ENCODE results near the gene MAN1A2.

Gene MAN1A2

GRCh38 chr1:117565076-117565556, 197.9 kb downstream of the MAN1A2 start:
- TF ChIP-seq ZFX (IDR thresholded peaks at IDR 0.05; ENCODE audit: borderline replicate concordance) (no peak), CTCF (IDR thresholded peaks at IDR 0.05) (no peak)
- H3K27ac ChIP-seq: no peak overlapping the region

DNA sequence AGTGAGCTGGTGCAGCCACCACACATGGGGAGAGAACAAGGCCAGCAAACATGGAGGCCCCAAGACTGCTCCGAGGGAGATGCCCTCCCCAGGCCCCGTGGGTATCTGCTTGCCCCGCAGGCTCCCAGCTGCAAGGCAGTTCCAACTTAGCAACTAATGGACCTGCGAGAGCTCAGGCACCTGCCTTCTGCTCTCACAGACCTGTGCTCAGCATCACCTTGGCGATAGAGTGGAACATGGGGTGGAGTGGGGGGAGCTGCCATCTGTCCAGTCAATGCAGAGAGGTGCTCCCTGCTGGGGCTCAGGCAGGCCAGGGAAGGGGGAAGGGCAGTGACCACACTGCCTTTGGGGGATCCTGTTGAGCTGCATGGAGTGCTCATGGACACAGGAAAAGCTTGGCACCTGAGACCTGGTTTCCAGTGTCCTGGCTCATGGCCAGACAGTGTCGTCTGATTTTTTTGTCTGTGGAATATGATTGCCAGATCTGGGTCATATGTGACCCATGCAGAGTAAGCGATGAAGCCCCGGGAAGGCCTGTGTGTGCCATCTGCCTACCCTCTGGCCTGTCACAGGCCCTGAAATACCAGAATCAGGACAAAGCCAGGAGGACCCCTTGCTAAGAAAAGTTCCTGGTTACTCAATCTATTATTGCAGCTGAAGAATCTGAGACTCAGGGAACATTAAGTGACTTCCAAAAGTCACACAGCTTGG, 198.7 kb downstream of the MAN1A2 start:
- no peak for TF ChIP-seq ZFX (IDR thresholded peaks at IDR 0.05; ENCODE audit: borderline replicate concordance)
- H3K27ac ChIP-seq: no peak overlapping the region

- H3K27ac ChIP-seq: no peak overlapping the region
- TF ChIP-seq ZFX (IDR thresholded peaks at IDR 0.05; ENCODE audit: borderline replicate concordance): no peak
- TF ChIP-seq CTCF (IDR thresholded peaks at IDR 0.05): no peak
These were observed 199.3 kb downstream of the MAN1A2 start for GRCh38 chr1:117566556-117566955.

DNA sequence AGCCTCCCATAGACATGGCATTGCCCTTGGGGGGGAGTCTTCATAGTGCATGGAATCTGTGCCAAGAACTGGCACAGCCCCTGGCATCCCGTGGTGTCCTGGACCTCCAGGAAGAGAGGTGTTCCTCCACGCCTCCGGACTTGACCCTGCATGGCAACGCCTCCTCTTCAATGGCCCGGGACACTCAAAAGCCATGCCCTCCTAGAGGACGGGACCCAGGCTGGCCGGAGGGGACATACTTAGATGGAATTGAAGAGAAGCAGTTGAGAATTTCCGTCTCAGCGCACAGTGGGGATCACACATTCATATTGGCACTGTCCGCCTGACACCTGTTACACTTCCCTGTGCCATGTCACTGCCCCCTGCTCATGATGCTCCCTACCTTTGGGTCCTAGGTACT, 200.2 kb downstream of the MAN1A2 start:
- no peak overlapping the region for H3K27ac ChIP-seq
- TF ChIP-seq ZFX (IDR thresholded peaks at IDR 0.05; ENCODE audit: borderline replicate concordance) (no peak), CTCF (IDR thresholded peaks at IDR 0.05) (no peak)

DNA sequence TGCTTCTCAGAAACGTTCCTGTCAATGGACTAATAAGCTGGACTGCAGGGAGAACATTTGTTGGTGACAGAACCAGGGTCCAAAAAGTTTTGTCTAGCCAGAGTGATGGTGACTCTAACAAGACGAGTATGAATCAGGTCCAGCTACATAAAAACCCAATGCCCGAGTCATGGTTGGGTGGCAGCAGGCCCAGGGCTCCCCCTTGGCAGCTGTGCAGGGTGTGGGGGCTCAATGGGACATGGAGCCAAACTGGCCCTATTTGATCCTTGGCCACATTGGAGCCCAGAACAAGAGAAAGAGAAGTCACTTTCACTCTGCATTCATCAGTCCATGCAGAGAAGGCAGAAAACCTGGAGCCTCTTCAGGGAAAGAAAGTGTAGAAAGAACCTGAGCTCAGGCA, 200.7 kb downstream of the MAN1A2 start:
- no peak overlapping the region for H3K27ac ChIP-seq
- TF ChIP-seq ZFX (IDR thresholded peaks at IDR 0.05; ENCODE audit: borderline replicate concordance) (no peak), CTCF (IDR thresholded peaks at IDR 0.05) (no peak)

DNA sequence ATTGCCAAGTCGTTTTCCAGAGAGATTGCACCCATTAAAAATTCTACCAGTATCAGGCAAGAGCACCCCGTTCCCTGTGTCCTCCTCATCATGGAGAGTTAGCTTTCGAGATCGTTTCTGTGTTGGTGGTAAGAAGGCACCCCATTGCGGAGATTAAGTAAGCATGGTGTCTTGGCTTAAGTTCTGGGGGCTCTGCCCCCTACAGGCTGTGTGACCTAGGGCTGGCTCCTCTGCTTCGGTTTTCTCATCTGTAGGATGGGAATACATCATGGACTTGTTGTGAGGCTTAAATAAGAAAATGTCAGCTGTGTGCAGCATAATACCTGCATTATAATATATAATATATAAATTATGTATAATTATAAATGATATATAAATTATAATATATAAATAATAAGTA, 201.8 kb downstream of the MAN1A2 start:
- TF ChIP-seq ZFX (IDR thresholded peaks at IDR 0.05; ENCODE audit: borderline replicate concordance): no peak
- TF ChIP-seq CTCF (IDR thresholded peaks at IDR 0.05): no peak
- no peak overlapping the region for H3K27ac ChIP-seq

- TF ChIP-seq ZFX (IDR thresholded peaks at IDR 0.05; ENCODE audit: borderline replicate concordance) (no peak), CTCF (IDR thresholded peaks at IDR 0.05) (no peak)
These were observed 202.6 kb downstream of the MAN1A2 start for GRCh38 chr1:117569856-117570255.

GRCh38 chr1:117570988-117571409, 203.8 kb downstream of the MAN1A2 start:
- peak overlapping the region; percentile 43 for H3K27ac ChIP-seq
- TF ChIP-seq CTCF (IDR thresholded peaks at IDR 0.05): no peak
- TF ChIP-seq ZFX (IDR thresholded peaks at IDR 0.05; ENCODE audit: borderline replicate concordance): no peak

More at GRCh38 chr1:117569856-117570255, 202.6 kb downstream of the MAN1A2 start:
- H3K27ac ChIP-seq: no peak overlapping the region
